K562 (cell line): ENCODE measurements around the gene CRLF2.

Experiments
- SNRNP70 ChIP-seq: fragments of 200-400 bp; formaldehyde crosslinking; optimal IDR thresholded peaks from 2 replicates; pipeline ENCODE3; 2017; ENCODE audit warnings: low read depth, low read length
- ZNF217 ChIP-seq: sonication (generic); formaldehyde crosslinking; IDR thresholded peaks from 2 replicates; pipeline ENCODE4 v1.8.0; 2022; ENCODE audit warnings: mild to moderate bottlenecking, missing genetic modification reagents
- TF ChIP-seq, protein P1 (sequence below), 3 experiments: IDR thresholded peaks in 2 of 3; conservative IDR thresholded peaks in 1 of 3; 2 replicates each; pipeline ENCODE4 v1.5.1; 2011 to 2012; ENCODE audit warnings: low read length in 3 of 3, mild to moderate bottlenecking in 3 of 3, control low read depth in 2 of 3, improper control_type of control experiment in 1 of 3, inconsistent platforms in 1 of 3, low read depth in 1 of 3, mixed read lengths in 1 of 3, moderate library complexity in 1 of 3; ENCODE audit not compliant: insufficient read depth in 2 of 3

DNA sequence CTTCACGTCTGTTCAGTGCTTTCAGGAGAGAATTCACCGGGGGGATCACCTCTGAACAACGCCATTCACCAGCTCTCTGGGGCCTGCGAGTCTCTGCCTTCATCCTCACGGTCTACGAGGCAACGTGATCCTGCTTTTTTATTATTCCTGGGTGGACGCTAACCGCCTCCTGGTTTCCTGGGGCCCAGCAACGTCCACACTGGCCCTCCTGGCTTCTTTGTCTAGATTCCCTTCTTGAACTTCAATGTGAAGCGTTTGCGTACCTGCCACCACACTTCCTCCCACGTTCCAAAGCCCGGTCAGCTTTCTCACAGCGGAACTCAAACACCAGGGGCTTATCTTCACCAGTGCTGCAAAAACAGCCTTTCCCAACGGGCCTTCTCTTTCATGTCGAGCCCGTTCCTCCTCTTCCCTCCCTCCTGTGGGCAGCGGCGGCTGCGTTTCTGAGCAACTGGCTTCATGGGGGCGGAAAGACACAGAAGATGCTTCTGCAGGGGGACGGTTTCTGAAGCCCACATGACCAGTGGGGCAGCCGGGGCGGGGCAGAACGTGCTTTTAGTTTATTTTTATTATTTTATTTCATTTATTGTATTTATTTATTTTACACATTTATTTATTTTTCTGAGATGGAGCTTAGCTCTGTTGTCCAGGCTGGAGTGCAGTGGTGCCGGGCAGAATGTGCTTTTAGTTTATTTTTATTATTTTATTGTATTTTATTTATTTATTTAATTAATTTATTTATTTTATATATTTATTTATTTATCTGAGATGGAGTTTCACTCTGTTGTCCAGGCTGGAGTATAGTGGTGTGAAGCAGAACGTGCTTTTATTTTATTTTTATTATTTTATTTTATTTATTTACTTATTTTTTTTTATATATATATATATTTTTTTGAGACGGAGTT, 64.6 kb downstream of the CRLF2 start:
- TF ChIP-seq SNRNP70 (no peak), ZNF217 (no peak)
- TF ChIP-seq, protein P1, sequence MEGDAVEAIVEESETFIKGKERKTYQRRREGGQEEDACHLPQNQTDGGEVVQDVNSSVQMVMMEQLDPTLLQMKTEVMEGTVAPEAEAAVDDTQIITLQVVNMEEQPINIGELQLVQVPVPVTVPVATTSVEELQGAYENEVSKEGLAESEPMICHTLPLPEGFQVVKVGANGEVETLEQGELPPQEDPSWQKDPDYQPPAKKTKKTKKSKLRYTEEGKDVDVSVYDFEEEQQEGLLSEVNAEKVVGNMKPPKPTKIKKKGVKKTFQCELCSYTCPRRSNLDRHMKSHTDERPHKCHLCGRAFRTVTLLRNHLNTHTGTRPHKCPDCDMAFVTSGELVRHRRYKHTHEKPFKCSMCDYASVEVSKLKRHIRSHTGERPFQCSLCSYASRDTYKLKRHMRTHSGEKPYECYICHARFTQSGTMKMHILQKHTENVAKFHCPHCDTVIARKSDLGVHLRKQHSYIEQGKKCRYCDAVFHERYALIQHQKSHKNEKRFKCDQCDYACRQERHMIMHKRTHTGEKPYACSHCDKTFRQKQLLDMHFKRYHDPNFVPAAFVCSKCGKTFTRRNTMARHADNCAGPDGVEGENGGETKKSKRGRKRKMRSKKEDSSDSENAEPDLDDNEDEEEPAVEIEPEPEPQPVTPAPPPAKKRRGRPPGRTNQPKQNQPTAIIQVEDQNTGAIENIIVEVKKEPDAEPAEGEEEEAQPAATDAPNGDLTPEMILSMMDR (IDR thresholded peaks at IDR 0.05 in 2 of 3, conservative IDR thresholded peaks at IDR 0.05 in 1 of 3; ENCODE audit: insufficient read depth in 2 of 3, low read depth in 1 of 3, low read length in 3 of 3), result no peak
